Measurements from ENCODE around the gene NACAD.
"Not testable (repeated sequence)": the region's sequence is repeated elsewhere in the genome, so short reads cannot be mapped to it uniquely, and the experiment has no call there.

Gene NACAD

GRCh38 chr7:45055016-45055415 is 33.8 kb downstream of the NACAD start:
- DNase-seq (ENCODE audit: low read depth in 2 of 2) = no peak

DNA sequence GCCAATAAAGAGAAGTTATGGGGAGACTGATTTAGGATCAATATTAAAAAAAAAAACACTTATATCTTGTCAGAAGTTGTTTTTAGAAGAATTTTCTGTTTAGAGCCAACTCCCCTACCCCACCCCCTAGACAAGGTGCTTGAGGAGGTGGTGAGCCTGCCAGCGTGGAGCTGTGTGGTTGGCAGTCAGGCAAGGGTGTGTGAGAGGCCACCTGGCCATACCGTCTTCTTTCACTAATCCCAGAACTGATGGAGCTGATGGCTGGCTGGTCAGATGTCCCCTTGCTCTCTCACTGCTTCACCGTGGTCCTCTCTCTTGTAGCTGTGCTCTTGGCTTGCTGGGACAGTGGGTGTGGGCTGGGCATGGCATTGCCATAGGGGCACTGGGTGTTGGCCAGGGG is 34.3 kb downstream of the NACAD start:
- no peak for DNase-seq (ENCODE audit: low read depth in 2 of 2)

GRCh38 chr7:45053941-45054340 is 34.8 kb downstream of the NACAD start:
- DNase-seq (ENCODE audit: low read depth in 2 of 2) = no peak

GRCh38 chr7:45053401-45053800 is 35.4 kb downstream of the NACAD start:
- no peak for DNase-seq (ENCODE audit: low read depth in 2 of 2)

DNA sequence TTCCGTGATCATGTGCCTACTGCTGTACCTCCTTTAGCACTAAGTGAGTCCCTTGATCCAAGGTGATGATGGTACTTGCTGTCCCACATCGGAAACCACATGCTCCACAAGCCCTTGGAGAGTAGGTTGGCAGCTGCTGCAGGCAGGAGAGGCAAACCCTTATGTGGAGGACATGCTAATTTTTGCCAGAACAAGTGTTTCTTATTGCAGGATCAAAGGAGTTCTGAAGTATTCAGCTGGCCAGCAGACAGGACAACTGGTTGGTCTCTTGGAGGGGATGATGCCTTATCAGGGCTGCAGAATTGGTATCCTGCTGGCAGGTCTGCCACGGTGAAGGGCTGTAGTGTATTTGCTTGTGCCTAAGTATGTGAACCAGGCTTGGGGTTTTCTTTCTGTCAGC is 36.8 kb downstream of the NACAD start:
- no peak for DNase-seq (ENCODE audit: low read depth in 2 of 2)

- no peak for DNase-seq (ENCODE audit: low read depth in 2 of 2)
These were observed 38.6 kb downstream of the NACAD start for GRCh38 chr7:45050198-45050597.

DNA sequence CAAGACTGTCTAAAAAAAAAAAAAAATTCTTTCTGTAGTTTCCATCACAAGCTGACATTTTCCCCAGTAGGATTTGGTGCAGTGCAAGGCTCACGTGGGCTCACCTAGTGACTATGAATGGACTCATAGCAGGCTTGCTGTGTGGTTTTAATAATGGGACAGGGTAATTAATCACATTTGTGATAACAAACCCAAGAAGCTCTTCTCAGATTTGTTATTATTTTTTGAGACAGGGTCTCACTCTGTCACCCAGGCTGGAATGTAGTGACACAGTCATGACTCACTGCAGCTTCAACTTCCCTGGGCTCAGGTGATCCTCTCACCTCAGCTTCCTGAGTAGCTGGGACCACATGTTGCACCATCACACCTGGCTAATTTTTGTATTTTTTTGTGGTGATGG is 40.0 kb downstream of the NACAD start:
- DNase-seq (ENCODE audit: low read depth in 2 of 2) = no peak

GRCh38 chr7:45044338-45044737 is 44.4 kb downstream of the NACAD start:
- no peak for DNase-seq (ENCODE audit: low read depth in 2 of 2)

GRCh38 chr7:45039106-45039505 is 49.7 kb downstream of the NACAD start:
- no peak for DNase-seq (ENCODE audit: low read depth in 2 of 2)

GRCh38 chr7:45037876-45038275 is 50.9 kb downstream of the NACAD start:
- DNase-seq (ENCODE audit: low read depth in 2 of 2) = no peak

- no peak for DNase-seq (ENCODE audit: low read depth in 2 of 2)
These were observed 52.0 kb downstream of the NACAD start for GRCh38 chr7:45036796-45037195.

- no peak for DNase-seq (ENCODE audit: low read depth in 2 of 2)
These were observed 52.5 kb downstream of the NACAD start for GRCh38 chr7:45036317-45036716.

DNA sequence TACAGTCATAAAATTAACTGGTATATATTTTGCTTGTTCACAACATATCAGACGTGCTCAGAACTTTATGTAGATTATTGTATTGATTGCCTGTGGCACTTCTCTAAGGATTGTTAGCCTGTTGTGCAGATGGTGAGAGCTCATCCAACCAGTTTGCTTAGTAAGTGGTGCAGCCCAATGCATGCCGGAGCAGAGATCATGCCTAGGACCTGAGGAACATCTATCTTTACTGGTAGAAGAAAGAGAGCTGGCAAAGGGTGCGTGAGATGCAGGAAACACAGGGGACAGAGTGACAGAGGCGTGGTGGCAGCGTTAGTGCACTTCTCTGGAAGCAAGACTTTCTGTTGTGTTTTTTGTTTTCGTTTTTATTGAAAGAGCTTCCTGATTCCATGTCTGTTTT is 52.9 kb downstream of the NACAD start:
- no peak for DNase-seq (ENCODE audit: low read depth in 2 of 2)

- DNase-seq (ENCODE audit: low read depth in 2 of 2) = no peak
These were observed 53.4 kb downstream of the NACAD start for GRCh38 chr7:45035371-45035770.

DNA sequence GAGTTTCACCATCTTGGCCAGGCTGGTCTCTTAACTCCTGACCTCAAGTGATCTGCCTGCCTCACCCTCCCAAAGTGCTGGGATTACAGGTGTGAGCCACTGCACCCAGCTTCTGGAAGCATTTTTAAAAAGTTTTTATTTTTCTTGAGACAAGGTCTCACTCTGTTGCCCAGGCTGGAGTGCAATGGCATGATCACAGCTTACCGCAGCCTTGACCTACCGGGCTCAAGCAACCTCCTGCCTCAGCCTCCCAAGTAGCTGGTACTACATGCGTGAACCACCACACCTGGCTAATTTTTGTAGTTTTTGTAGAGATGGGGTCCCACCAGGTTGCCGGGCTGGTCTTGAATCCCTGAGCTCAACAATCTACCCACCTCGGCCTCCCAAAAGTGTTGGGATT is 54.1 kb downstream of the NACAD start:
- DNase-seq (ENCODE audit: low read depth in 2 of 2) = not testable (repeated sequence)

DNA sequence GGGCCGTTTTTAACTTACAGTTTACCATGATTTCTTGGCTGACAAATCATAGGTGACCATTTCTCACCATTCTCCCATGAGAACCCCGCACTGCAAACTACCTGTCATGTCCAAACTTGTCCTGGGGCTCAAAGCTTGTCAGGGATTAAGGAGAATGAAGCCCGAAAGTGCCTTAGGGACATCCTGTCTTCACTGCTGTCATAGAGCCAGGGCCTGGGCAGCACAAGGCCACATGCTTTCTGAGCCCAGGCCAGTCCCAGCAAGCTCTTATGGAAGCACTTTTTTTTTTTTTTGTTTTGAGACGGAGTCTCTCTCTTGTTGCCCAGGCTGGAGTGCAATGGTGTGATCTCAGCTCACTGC is 54.9 kb downstream of the NACAD start:
- no peak for DNase-seq (ENCODE audit: low read depth in 2 of 2)

- DNase-seq (ENCODE audit: low read depth in 2 of 2) = no peak
These were observed 55.4 kb downstream of the NACAD start for GRCh38 chr7:45033261-45033930.

DNA sequence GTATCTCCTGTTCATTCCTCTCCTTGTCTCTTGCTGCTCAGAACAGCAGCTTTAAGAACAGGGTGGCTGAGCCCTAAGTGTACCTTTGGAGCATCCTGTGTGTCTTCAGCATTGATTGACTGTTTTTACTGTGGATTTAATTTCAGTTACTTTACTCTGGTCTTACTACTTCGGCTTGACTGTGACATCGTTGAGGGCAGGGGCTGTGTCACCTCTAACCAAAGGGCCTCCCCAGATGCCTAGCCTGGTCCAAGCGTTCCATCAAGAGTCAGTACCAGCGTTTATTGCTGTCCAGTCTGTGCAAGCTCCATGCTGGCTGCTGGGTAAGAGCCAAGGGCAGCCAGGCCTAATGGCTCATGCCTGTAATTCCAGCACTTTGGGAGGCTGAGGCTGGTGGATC is 56.3 kb downstream of the NACAD start:
- DNase-seq (ENCODE audit: low read depth in 2 of 2) = no peak

GRCh38 chr7:45031829-45032228 is 56.9 kb downstream of the NACAD start:
- no peak for DNase-seq (ENCODE audit: low read depth in 2 of 2)

Data from fibroblast of skin of left biceps (primary cell).